Smooth muscle cell (in vitro differentiated cells): ENCODE data around the gene CELSR1. TPM values are rescaled to one million over a fixed set of nuclear protein-coding genes. Genes with fewer than 3 reads are reported as not detected.

Experiments used
- DNase-seq: peaks from one replicate; lab custom pipeline; 2025; ENCODE audit not compliant: unreplicated experiment; lab: John Stamatoyannopoulos, UW
- H2AFZ ChIP-seq: fragments of 200-600 bp; sonication (generic); 2 replicates; pipeline ENCODE4 v1.6.0; 2016; ENCODE audit warnings: antibody characterized with exemption, low read depth, mild to moderate bottlenecking
- H3F3A ChIP-seq: fragments of 200-600 bp; sonication (generic); 2 replicates; pipeline ENCODE4 v1.6.0; 2017; ENCODE audit warnings: antibody characterized with exemption, low read depth
- H3K27ac ChIP-seq: fragments of 200-600 bp; sonication (generic); 2 replicates; pipeline ENCODE4 v1.5.1; 2016; ENCODE audit warnings: low read depth, mild to moderate bottlenecking
- H3K27me3 ChIP-seq: fragments of 200-600 bp; sonication (generic); 2 replicates; pipeline ENCODE4 v1.6.1; 2016; ENCODE audit warnings: low read depth, mild to moderate bottlenecking
- H3K36me3 ChIP-seq: fragments of 200-600 bp; sonication (generic); 2 replicates; pipeline ENCODE4 v1.5.1; 2016; ENCODE audit warnings: low read depth
- H3K4me1 ChIP-seq: fragments of 200-600 bp; sonication (generic); 2 replicates; pipeline ENCODE4 v1.5.1; 2016; ENCODE audit warnings: low read depth
- H3K4me2 ChIP-seq: fragments of 200-600 bp; sonication (generic); 2 replicates; pipeline ENCODE4 v1.6.0; 2016; ENCODE audit warnings: mild to moderate bottlenecking
- H3K4me3 ChIP-seq: fragments of 200-600 bp; sonication (generic); 2 replicates; pipeline ENCODE4 v1.5.1; 2016; ENCODE audit warnings: mild to moderate bottlenecking
- H3K79me2 ChIP-seq: fragments of 200-600 bp; sonication (generic); 2 replicates; pipeline ENCODE4 v1.6.0; 2016; ENCODE audit warnings: low read depth, mild to moderate bottlenecking
- H3K9ac ChIP-seq: fragments of 200-600 bp; sonication (generic); 2 replicates; pipeline ENCODE4 v1.6.0; 2016; ENCODE audit warnings: low read depth
- H3K9me3 ChIP-seq: fragments of 200-600 bp; sonication (generic); replicated peaks from 2 replicates; pipeline ENCODE4 v1.5.1; 2016; ENCODE audit warnings: low read depth
- H4K20me1 ChIP-seq: fragments of 200-600 bp; sonication (generic); 2 replicates; pipeline ENCODE4 v1.6.0; 2016; ENCODE audit warnings: low read depth
- WGBS: methylation state at CpG from one replicate; pipeline ENCODE4 v1.1.7; 2016; ENCODE audit warnings: low lambda C conversion rate; 5-methylcytosine and 5-hydroxymethylcytosine counted together
- polyA plus RNA-seq: library from polyadenylated mRNA; unstranded; fragments of >200 nt; fragmentation: Nextera tagmentation; extraction: Ambion mirVana; gene quantifications from 2 replicates; pipeline ENCODE4 v1.2.1, GENCODE V29; 2016
- total RNA-seq: library from RNA; depleted of rRNA; stranded (reverse); fragments of >200 nt; gene quantifications from 2 replicates; pipeline ENCODE4 v1.2.3, GENCODE V29; 2014
- TF ChIP-seq, protein P1 (sequence below): fragments of 200-600 bp; sonication (generic); IDR thresholded peaks from 2 replicates; pipeline ENCODE4 v1.5.1; 2017; ENCODE audit warnings: borderline replicate concordance, mild to moderate bottlenecking, antibody characterized with exemption; ENCODE audit not compliant: insufficient read depth, poor library complexity, severe bottlenecking

Gene CELSR1
- total and polyA plus RNA-seq, 2 experiments from 2014 or later, result 3.6 to 15.2 TPM

DNA sequence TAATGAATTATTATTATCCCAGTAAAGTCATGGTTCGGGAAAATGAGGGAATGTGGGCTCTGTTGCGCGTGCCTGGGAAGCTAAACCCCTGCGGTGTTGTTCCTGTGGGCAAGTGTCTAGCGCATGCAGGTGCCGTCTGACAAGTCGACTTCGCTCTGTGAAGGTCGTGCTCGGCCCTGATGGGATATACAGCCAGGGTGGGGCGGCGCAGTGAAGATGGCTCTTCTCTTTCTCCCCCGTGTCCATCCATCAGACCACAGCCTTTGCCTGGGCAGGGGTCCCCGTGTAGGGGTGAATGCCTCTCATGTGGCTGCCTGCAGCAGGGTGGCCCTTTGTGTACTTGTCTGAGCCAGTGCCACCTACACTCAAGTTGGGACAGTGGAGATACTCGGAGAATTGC is 214.7 kb downstream of the CELSR1 start:
- H3K4me2 ChIP-seq, result no peak overlapping the region
- H4K20me1 ChIP-seq, result no peaks in the 10 kb centered on the region
- no peak overlapping the region for H3K9ac ChIP-seq
- no peaks in the 10 kb centered on the region for H3K9me3 ChIP-seq
- TF ChIP-seq, protein P1, sequence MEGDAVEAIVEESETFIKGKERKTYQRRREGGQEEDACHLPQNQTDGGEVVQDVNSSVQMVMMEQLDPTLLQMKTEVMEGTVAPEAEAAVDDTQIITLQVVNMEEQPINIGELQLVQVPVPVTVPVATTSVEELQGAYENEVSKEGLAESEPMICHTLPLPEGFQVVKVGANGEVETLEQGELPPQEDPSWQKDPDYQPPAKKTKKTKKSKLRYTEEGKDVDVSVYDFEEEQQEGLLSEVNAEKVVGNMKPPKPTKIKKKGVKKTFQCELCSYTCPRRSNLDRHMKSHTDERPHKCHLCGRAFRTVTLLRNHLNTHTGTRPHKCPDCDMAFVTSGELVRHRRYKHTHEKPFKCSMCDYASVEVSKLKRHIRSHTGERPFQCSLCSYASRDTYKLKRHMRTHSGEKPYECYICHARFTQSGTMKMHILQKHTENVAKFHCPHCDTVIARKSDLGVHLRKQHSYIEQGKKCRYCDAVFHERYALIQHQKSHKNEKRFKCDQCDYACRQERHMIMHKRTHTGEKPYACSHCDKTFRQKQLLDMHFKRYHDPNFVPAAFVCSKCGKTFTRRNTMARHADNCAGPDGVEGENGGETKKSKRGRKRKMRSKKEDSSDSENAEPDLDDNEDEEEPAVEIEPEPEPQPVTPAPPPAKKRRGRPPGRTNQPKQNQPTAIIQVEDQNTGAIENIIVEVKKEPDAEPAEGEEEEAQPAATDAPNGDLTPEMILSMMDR, result no peak
- H3K4me1 ChIP-seq, result no peaks in the 10 kb centered on the region
- no peaks in the 10 kb centered on the region for H3K36me3 ChIP-seq
- H3K4me3 ChIP-seq, result no peak overlapping the region
- no peak overlapping the region for H2AFZ ChIP-seq
- H3F3A ChIP-seq, result no peaks in the 10 kb centered on the region
- no peaks in the 10 kb centered on the region for H3K79me2 ChIP-seq
- H3K27ac ChIP-seq, result no peak overlapping the region
- no peaks in the 10 kb centered on the region for H3K27me3 ChIP-seq
- no peak for DNase-seq
- 97% methylated on average over 15 of the region's 15 CpGs for WGBS

DNA sequence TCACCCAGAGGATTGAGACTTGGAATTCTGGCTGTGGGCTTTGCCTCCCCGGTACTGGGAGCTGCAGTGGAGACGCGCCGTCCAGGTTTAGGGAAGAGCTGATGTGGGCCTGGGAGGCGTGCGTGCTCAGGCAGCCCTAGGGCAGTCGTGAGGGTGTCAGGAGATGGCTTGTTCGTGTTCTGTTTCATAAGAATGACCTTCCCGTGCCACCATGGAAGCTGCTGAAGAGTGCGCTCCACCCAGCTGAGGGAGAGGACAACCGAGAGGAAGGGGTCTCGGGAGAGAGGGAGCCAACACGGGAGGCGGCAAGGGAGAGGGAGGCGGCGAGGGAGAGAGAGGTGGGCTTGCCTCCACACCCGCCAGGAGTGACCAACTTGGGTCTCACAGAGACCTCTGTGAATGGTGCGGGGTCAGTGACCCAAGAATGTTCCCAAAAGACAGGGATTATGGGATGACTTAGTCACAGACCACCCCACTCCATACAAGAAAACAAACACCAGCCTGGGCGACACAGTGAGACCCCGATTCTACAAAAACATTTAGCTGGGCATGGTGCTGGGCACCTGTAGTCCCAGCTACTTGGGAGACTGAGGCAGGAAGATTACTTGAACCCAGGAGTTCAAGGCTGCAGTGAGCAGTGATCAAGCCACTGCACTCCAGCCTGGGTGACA is 216.6 kb downstream of the CELSR1 start:
- Histone ChIP-seq H3K4me2 (no peak overlapping the region), H3K36me3 (no peaks in the 10 kb centered on the region), H3K4me1 (no peaks in the 10 kb centered on the region), H3K4me3 (no peak overlapping the region), H3K9me3 (no peaks in the 10 kb centered on the region), H4K20me1 (no peaks in the 10 kb centered on the region), H3K27me3 (no peaks in the 10 kb centered on the region), H2AFZ (no peak overlapping the region), H3K79me2 (no peaks in the 10 kb centered on the region), H3F3A (no peaks in the 10 kb centered on the region), H3K9ac (no peak overlapping the region), H3K27ac (no peak overlapping the region)
- no peak for DNase-seq
- WGBS, result 96% methylated on average over 20 of the region's 20 CpGs
- TF ChIP-seq, protein P1, result no peak

GRCh38 chr22:46320166-46320710 is 217.2 kb downstream of the CELSR1 start:
- Histone ChIP-seq H3K9me3 (no peaks in the 10 kb centered on the region), H3K79me2 (no peaks in the 10 kb centered on the region), H3K27me3 (no peaks in the 10 kb centered on the region), H4K20me1 (no peaks in the 10 kb centered on the region), H3K9ac (no peak overlapping the region), H3K27ac (no peak overlapping the region), H3F3A (no peaks in the 10 kb centered on the region), H3K4me3 (no peak overlapping the region), H3K36me3 (no peaks in the 10 kb centered on the region), H3K4me2 (no peak overlapping the region), H3K4me1 (no peaks in the 10 kb centered on the region), H2AFZ (no peak overlapping the region)
- WGBS, result 98% methylated on average over 14 of the region's 14 CpGs
- TF ChIP-seq, protein P1, result no peak
- DNase-seq, result no peak

DNA sequence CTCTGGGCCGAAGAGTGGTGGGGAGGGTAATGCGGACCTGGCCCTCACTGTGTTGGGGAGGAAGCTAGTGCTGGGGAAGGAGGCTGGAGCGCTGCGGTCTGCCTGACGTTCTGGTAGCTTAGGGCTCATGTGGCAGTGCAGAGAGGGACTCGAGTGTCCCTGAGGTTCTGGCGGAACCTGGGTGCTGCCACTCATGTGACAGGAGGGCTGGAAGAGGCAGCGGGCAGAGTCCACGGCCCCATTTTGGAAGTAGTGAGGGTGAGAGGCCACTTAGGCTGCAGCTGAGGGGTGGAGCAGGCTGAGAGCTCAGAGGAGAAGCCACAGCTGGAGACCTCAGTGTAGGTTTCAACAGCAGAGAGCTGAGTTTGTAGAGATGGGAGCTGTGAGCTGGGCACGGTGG is 218.1 kb downstream of the CELSR1 start:
- Histone ChIP-seq H3K4me2 (no peak overlapping the region), H3F3A (no peaks in the 10 kb centered on the region), H2AFZ (no peak overlapping the region), H3K27me3 (no peaks in the 10 kb centered on the region), H3K4me3 (no peak overlapping the region), H3K4me1 (no peaks in the 10 kb centered on the region), H3K36me3 (no peaks in the 10 kb centered on the region), H3K9ac (no peak overlapping the region), H3K27ac (no peak overlapping the region), H3K9me3 (no peaks in the 10 kb centered on the region), H3K79me2 (no peaks in the 10 kb centered on the region), H4K20me1 (no peaks in the 10 kb centered on the region)
- TF ChIP-seq, protein P1, result no peak
- DNase-seq, result no peak
- WGBS, result 97% methylated on average over 9 of the region's 10 CpGs
